ENCODE results near the gene C1GALT1C1L. TPM values are rescaled to one million over a fixed set of nuclear protein-coding genes. Genes with fewer than 3 reads are reported as not detected.

Gene C1GALT1C1L
- 1 to 10 TPM in 3 of 4 donors, not detected in 1; 1.5 to 3.7 (median 3.7) TPM for total RNA-seq

GRCh38 chr2:43676322-43677050 lies at the start of gene C1GALT1C1L:
C1GALT1C1L (minus strand) TSS chr2:43676429; CDS start chr2:43676322, 107 bp downstream.
- Histone ChIP-seq H3K9me3 (no peaks in the 10 kb centered on the region), H3K27me3 (no peaks in the 10 kb centered on the region), H3K36me3 (no peaks in the 10 kb centered on the region), H3K4me3 (peak within 1 kb of the TSS; percentile 41 to 57), H3K4me1 (no peaks in the 10 kb centered on the region), H3K27ac (peak within 1 kb of the TSS; percentile 83 to 87)
- TF ChIP-seq POLR2A (IDR thresholded peaks at IDR 0.05), result peak in 1 of 2 donors; percentile 29
- no peak for TF ChIP-seq CTCF (IDR thresholded peaks at IDR 0.05)
- intact Hi-C loops (cut with DNase I; ENCODE audit: low total_unique reads), result no loop called here
- peak; percentile 82 to 85 for DNase-seq

GRCh38 chr2:43725711-43726246 lies 49.5 kb upstream of the C1GALT1C1L start:
- no peak for TF ChIP-seq POLR2A (IDR thresholded peaks at IDR 0.05)
- TF ChIP-seq CTCF (IDR thresholded peaks at IDR 0.05), result no peak
- Histone ChIP-seq H3K27me3 (no peaks in the 10 kb centered on the region), H3K27ac (peak overlapping the region; percentile 50 to 69), H3K36me3 (no peaks in the 10 kb centered on the region), H3K9me3 (no peaks in the 10 kb centered on the region), H3K4me3 (no peak overlapping the region), H3K4me1 (peaks cover 0 to 7% of the 10 kb centered on the region in 2 donors)
- intact Hi-C loops (cut with DNase I; ENCODE audit: low total_unique reads), result no loop called here
- no peak for DNase-seq

GRCh38 chr2:43724728-43725526 lies 48.7 kb upstream of the C1GALT1C1L start:
- Histone ChIP-seq H3K9me3 (no peaks in the 10 kb centered on the region), H3K27ac (peak overlapping the region; percentile 50 to 69), H3K4me3 (no peak overlapping the region), H3K27me3 (no peaks in the 10 kb centered on the region), H3K36me3 (no peaks in the 10 kb centered on the region), H3K4me1 (peaks cover 0 to 7% of the 10 kb centered on the region in 2 donors)
- DNase-seq, result no peak
- intact Hi-C loops (cut with DNase I; ENCODE audit: low total_unique reads), result no loop called here
- TF ChIP-seq CTCF (IDR thresholded peaks at IDR 0.05) (no peak), POLR2A (IDR thresholded peaks at IDR 0.05) (no peak)

- TF ChIP-seq POLR2A (IDR thresholded peaks at IDR 0.05) (no peak), CTCF (IDR thresholded peaks at IDR 0.05) (no peak)
- no peak for DNase-seq
- Histone ChIP-seq H3K4me1 (no peaks in the 10 kb centered on the region), H3K9me3 (no peaks in the 10 kb centered on the region), H3K36me3 (no peaks in the 10 kb centered on the region), H3K27me3 (no peaks in the 10 kb centered on the region), H3K4me3 (no peak overlapping the region), H3K27ac (no peak overlapping the region)
- intact Hi-C loops (cut with DNase I; ENCODE audit: low total_unique reads), result no loop called here
These were observed 42.4 kb upstream of the C1GALT1C1L start for GRCh38 chr2:43718530-43719124.
